Gastroesophageal sphincter (tissue), 4 donors: ENCODE data around the gene MRPS7. TPM values are rescaled to one million over a fixed set of nuclear protein-coding genes. Genes with fewer than 3 reads are reported as not detected.

Experiments used
- ATAC-seq: fragments of 150-250 bp; one replicate; pipeline ENCODE4 v1.9.1; 2016; ENCODE audit warnings: mild to moderate bottlenecking, moderate library complexity
- H3K27ac ChIP-seq, 4 donors: fragments of 200-600 bp; sonication (generic) in 3 of 4; 1 replicate in 3 of 4; 2 replicates in 1 of 4; pipeline ENCODE4 v1.5.1; 2016 to 2019
- H3K27me3 ChIP-seq: fragments of 200-600 bp; sonication (generic); one replicate; pipeline ENCODE4 v1.5.1; 2019
- H3K36me3 ChIP-seq, 2 donors: fragments of 200-600 bp; sonication (generic); one replicate each; pipeline ENCODE4 v1.5.1; 2019; ENCODE audit warnings: control low read depth in 1 of 2
- H3K4me1 ChIP-seq, 3 donors: fragments of 200-600 bp; sonication (generic); 1 replicate in 2 of 3; 2 replicates in 1 of 3; pipeline ENCODE4 v1.5.1; 2016 to 2019; ENCODE audit warnings: control low read depth in 2 of 3
- H3K4me3 ChIP-seq, 2 donors: fragments of 200-600 bp; sonication (generic); one replicate each; pipeline ENCODE4 v1.5.1; 2019; ENCODE audit warnings: mild to moderate bottlenecking in 1 of 2, moderate library complexity in 1 of 2
- H3K9me3 ChIP-seq, 3 donors: fragments of 200-600 bp; sonication (generic); one replicate each; pipeline ENCODE4 v1.5.1; 2017 to 2019; ENCODE audit warnings: control low read depth in 2 of 3
- CTCF ChIP-seq, 4 experiments: fragments of 200-600 bp in 2 of 4; fragments of 450-650 bp in 2 of 4; sonication (generic) in 1 of 4; IDR thresholded peaks; one replicate each; pipeline ENCODE4 v1.5.1; 2017 to 2019; ENCODE audit warnings: antibody characterized with exemption in 4 of 4, mild to moderate bottlenecking in 2 of 4, moderate library complexity in 2 of 4
- EP300 ChIP-seq: sonication (generic); formaldehyde crosslinking; IDR thresholded peaks from one replicate; pipeline ENCODE4 v1.6.1; 2017; ENCODE audit warnings: antibody characterized with exemption, mild to moderate bottlenecking
- POLR2A ChIP-seq, 2 donors: fragments of 450-650 bp; IDR thresholded peaks; one replicate each; pipeline ENCODE4 v1.6.1; 2017; ENCODE audit warnings: antibody characterized with exemption in 2 of 2, mild to moderate bottlenecking in 2 of 2, moderate library complexity in 1 of 2
- POLR2AphosphoS5 ChIP-seq: sonication (generic); formaldehyde crosslinking; IDR thresholded peaks from one replicate; pipeline ENCODE4 v1.6.1; 2017; ENCODE audit warnings: antibody characterized with exemption
- WGBS, 2 donors: methylation state at CpG; one replicate each; pipeline ENCODE4 v1.1.5; 2018; ENCODE audit warnings: low coverage in 1 of 2; 5-methylcytosine and 5-hydroxymethylcytosine counted together
- total RNA-seq, 4 donors: library from RNA; depleted of rRNA; stranded (reverse); fragments of >200 nt; gene quantifications; one replicate each; pipeline ENCODE4 v1.1.0, GENCODE V29; 2016

The MRPS7 gene
- total RNA-seq, 4 donors from 2014 or later, result 35.0 to 46.4 (median 38.3) TPM

- no peak for ATAC-seq
These were observed 40.0 kb downstream of the MRPS7 start for GRCh38 chr17:75301502-75302206.

GRCh38 chr17:75307957-75308731 lies 46.5 kb downstream of the MRPS7 start:
- WGBS, 2 donors, result 75% methylated on average over 1 to 12 of the region's 13 CpGs
- H3K36me3 ChIP-seq, result no peaks in the 10 kb centered on the region
- TF ChIP-seq POLR2AphosphoS5, result no peak
- TF ChIP-seq CTCF (IDR thresholded peaks at IDR 0.05), result no peak
- TF ChIP-seq EP300, result no peak
- TF ChIP-seq POLR2A (IDR thresholded peaks at IDR 0.05), result no peak
- no peaks in the 10 kb centered on the region for H3K9me3 ChIP-seq
- H3K27me3 ChIP-seq, result no peaks in the 10 kb centered on the region
- no peaks in the 10 kb centered on the region for H3K4me1 ChIP-seq
- H3K4me3 ChIP-seq, result no peak overlapping the region
- H3K27ac ChIP-seq, result no peak overlapping the region
- no peak for ATAC-seq

More at GRCh38 chr17:75301502-75302206, 40.0 kb downstream of the MRPS7 start:
- no peak overlapping the region for H3K4me3 ChIP-seq
- no peaks in the 10 kb centered on the region for H3K36me3 ChIP-seq
- H3K27ac ChIP-seq, result no peak overlapping the region
- no peaks in the 10 kb centered on the region for H3K27me3 ChIP-seq
- WGBS, 2 donors, result 78 to 95% methylated on average over 3 to 12 of the region's 17 CpGs
- TF ChIP-seq POLR2A (IDR thresholded peaks at IDR 0.05) (no peak), CTCF (IDR thresholded peaks at IDR 0.05) (no peak), EP300 (no peak), POLR2AphosphoS5 (no peak)
- H3K4me1 ChIP-seq, result no peaks in the 10 kb centered on the region
- H3K9me3 ChIP-seq, result no peaks in the 10 kb centered on the region

- 68 to 80% methylated on average over 7 to 11 of the region's 20 CpGs for WGBS, 2 donors
- Histone ChIP-seq H3K9me3 (no peaks in the 10 kb centered on the region), H3K27ac (peak overlapping the region in 2 of 4 donors; percentile 34 to 54), H3K4me3 (no peak overlapping the region), H3K27me3 (no peaks in the 10 kb centered on the region), H3K36me3 (peaks cover 0 to 2% of the 10 kb centered on the region in 2 donors), H3K4me1 (no peaks in the 10 kb centered on the region)
- peak; percentile 52 for ATAC-seq
- no peak for TF ChIP-seq POLR2AphosphoS5
- TF ChIP-seq CTCF (IDR thresholded peaks at IDR 0.05), result no peak
- no peak for TF ChIP-seq EP300
- no peak for TF ChIP-seq POLR2A (IDR thresholded peaks at IDR 0.05)
These were observed 47.3 kb downstream of the MRPS7 start for GRCh38 chr17:75308732-75309629.

- WGBS, 2 donors, result 74 to 80% methylated on average over 2 to 5 of the region's 14 CpGs
- TF ChIP-seq POLR2A (IDR thresholded peaks at IDR 0.05) (no peak), EP300 (no peak), CTCF (IDR thresholded peaks at IDR 0.05) (no peak), POLR2AphosphoS5 (no peak)
- no peaks in the 10 kb centered on the region for H3K4me1 ChIP-seq
- peaks cover 0 to 28% of the 10 kb centered on the region in 2 donors for H3K36me3 ChIP-seq
- ATAC-seq, result peak; percentile 47
- H3K9me3 ChIP-seq, result no peaks in the 10 kb centered on the region
- H3K4me3 ChIP-seq, result no peak overlapping the region
- peak overlapping the region in 3 of 4 donors; percentile 38 to 62 (median 42) for H3K27ac ChIP-seq
- H3K27me3 ChIP-seq, result no peaks in the 10 kb centered on the region
These were observed 52.4 kb downstream of the MRPS7 start for GRCh38 chr17:75313941-75314551.
